Effector CD4-positive, alpha-beta T cell (primary cell): Measurements from ENCODE around the gene FHIT.
"Not testable (repeated sequence)": the region's sequence is repeated elsewhere in the genome, so short reads cannot be mapped to it uniquely, and the experiment has no call there.

Experiments used
- DNase-seq: peaks from one replicate; pipeline ENCODE4 v3.0.0-alpha.2; 2020

Gene FHIT

DNA sequence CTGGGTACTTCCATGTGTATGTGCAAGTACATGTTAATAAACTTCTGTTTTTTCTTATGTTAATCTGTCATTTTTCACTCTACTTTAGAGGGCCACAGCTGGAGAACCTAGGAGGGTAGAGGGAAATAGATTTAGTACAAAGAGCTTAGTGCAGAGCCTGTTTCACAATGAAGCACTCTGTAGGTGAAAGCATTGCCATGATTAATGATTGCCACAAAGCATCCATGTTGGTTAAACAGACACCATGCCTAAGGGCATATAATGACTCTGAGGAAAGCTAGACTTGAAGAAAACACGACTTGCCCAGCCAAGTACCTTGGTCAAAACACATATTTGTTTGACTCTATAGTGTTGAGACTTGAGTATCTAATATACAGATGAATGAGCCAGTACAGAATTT lies 338.4 kb downstream of the FHIT start:
- DNase-seq, result no peak

DNA sequence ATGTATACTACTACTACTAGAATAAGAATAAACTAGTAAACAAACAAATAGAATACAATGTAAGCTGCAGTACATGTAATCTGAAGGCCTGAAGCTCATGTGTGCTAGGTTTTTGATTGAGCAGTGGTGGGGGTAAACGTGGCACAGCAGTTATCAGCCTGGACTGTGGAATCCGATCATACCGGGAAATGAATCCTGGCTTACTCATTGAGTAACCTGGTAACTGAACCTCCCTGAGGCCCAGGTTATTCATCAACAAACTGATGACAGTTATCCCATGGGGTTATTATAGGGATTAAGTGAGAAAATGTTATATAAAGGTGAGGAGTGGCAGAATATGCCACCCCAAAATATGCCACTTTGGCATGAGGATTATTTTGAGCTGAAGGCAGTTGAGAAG lies 339.1 kb downstream of the FHIT start:
- no peak for DNase-seq

GRCh38 chr3:60909526-60909925 lies 341.7 kb downstream of the FHIT start:
- no peak for DNase-seq

DNA sequence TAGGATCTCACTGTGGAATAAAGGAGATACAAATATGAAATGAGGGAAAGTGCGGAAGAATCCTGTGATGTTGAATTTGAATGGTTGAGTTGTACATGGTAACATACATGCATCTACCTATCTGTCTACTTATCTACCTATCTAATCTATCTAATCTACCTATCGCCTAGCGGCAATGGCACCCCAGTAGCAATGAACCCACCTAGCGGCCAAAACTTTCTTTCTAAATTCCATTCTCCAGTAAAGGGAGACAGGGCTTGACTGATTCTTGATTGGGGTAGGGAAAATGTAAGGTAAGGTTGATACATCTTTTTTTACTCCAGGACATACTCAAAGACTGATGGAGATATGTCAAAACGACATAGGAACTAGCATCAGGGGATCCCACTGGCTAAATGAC lies 345.0 kb downstream of the FHIT start:
- DNase-seq, result no peak

DNA sequence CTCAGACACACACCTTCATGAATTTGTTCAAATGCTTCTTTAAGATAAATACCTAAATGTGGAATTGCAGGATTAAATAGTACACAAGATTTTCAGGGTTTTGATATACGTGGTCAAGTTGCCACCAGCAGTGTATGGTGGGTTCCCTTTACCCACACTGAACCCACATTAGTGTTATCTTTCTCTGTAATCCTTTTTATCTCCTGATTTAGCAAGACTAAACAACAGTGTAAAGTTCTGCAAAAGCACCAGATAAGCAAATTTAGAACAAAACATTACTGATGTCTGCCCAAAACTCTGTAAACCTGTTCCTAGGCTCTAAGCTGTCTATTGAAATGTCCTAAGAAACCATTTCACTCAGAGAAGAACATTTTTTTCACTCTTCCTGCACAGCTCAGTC lies 352.9 kb downstream of the FHIT start:
- no peak for DNase-seq

DNA sequence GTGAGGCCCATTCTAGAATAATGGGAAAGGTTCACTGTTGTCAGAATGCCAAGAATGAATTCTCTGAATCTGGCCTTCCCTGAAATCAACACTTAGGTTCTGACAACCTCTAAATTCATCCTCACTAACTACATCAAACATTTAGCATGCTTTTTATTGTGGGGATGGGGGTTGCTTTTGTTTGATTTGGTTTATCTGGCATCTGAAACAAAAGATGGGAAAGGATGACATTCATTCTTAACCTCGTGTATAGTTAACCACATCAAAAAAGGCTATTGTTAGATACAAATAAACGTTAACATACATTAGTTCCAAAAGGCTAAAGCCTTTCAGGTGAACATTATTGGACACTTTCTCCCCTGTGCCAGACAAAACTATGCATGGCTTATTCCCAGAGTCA lies 357.3 kb downstream of the FHIT start:
- DNase-seq, result no peak

DNA sequence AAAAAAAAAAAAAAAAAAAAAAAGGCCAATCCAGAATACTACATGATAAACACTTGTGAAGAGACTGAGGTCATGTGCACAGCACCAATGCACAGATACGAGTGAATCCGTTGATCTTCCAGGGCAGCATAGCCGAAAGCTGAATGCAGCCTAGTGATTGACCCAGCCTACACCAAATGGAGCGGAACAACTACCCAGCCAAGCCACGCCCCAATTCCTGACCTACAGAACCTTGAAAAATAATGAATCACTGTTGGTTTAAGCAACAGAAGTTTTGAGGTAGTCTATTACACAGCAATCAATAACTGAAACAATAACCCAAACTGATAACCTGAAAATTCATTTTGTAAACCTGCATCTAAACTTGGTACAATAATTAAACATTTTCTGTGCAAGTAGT lies 361.0 kb downstream of the FHIT start:
- no peak for DNase-seq

GRCh38 chr3:60888952-60889351 lies 362.3 kb downstream of the FHIT start:
- DNase-seq, result not testable (repeated sequence)

DNA sequence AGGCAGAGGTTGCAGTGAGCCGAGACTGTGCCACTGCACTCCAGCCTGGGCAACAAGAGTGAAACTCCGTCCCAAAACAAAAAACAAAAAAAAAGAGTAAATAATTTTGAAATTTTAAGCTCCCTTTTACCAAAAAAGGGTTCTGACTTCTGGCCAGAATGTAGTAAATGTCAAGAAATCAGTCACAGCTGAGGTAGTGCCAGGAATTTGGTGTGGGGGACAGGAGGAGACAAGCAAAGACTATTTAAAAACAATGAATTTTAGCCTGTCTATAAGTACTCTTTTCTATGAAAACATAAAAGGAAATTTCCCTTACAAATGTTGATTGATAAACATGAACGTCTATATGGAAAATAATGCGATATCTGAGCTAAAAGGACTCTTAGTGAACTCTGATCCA lies 363.7 kb downstream of the FHIT start:
- no peak for DNase-seq

DNA sequence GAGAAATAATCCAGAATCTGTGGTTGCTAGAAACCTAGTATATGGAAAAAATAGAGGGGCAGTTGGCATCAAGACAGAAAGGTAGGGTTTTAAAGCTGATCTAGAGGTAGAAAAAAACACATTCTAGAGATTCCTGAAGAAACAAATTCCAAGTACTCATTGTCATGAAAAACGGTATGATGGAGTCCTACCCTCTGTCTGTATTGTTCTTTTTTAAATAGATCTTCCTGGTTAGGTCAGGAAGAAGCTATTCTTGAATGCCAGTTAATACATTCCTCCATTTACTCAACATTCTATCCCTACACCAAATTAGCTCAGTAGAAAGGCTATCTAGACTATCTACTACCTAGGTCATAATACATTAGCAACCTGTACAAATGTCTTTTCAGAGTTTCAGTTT lies 364.7 kb downstream of the FHIT start:
- no peak for DNase-seq

- no peak for DNase-seq
Measured at GRCh38 chr3:60884005-60884404, 367.2 kb downstream of the FHIT start.

DNA sequence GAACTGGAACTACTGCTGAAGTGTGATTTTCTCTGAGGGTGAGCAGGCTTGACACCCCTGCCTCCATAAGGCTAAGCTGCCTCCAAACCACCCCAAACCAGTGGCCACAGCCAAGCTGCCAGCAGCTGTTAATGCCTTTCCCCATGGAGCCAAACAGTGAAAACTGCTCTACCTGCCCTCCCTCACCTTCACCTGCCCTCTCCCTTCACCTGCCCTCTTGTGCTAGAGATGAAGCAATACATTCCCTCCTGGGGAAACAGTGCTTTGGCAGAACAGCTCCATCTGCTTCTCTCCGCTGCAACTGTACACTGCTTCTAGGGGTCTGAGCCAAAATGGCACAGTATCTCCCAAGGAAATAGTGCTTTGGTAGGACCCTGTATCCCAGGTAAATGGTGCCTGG lies 374.1 kb downstream of the FHIT start:
- DNase-seq, result no peak

- DNase-seq, result no peak
Measured at GRCh38 chr3:60870396-60870795, 380.9 kb downstream of the FHIT start.

GRCh38 chr3:60867200-60867599 lies 384.1 kb downstream of the FHIT start:
- DNase-seq, result no peak

DNA sequence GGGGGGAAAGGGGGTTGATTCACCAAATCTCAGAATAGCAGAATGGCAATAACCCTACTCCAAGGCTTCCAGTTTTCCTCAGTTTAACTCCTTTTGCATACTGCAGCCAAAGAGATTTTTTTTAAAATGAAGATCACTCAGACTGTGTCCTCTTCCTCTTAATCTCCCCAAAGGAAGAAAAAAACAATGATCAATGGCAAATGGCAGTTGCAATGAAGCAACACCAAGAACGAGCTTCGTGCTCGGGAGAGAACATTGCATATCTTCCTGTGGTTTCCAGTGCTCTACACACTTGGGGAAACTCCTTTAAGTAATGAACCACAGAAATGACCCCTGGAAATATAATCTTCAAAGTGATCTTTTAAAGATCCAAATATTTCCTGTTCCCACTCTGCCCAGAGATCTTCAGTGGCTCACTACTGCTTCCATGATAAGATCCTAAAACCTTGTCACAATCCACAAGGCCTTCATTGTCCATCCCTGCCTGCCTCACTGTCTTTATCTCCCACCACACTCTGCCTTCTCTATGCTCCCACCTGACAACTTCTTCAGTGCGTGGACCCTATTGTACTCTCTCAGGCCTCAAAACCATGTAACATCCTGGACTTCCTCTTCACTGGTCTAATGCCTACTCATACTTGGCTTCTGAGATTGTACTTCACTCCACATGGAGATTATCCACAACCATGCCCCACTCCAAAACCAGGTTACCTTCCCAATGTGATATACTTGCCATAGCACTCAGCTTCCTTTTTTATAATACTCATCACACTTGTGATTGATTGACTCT lies 394.8 kb downstream of the FHIT start:
- no peak for DNase-seq

DNA sequence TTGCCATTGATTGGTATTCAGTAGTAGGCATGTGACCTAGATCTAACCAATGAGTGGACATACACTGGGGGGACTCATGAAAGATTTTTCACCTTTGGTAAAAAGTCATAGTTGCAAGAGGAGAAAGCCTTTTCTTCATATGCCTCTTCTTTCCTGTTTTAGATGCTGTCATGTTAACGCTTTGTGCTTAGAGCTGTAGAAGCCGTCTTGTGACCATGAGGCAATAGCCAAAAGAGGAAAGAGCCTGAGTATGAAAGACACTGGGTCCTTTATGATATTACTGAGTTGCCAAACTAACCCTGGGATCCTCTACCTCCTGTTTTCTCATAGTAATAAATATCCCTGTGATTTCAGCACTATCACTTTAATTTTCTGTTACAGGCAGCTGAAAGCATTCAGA lies 396.0 kb downstream of the FHIT start:
- no peak for DNase-seq

DNA sequence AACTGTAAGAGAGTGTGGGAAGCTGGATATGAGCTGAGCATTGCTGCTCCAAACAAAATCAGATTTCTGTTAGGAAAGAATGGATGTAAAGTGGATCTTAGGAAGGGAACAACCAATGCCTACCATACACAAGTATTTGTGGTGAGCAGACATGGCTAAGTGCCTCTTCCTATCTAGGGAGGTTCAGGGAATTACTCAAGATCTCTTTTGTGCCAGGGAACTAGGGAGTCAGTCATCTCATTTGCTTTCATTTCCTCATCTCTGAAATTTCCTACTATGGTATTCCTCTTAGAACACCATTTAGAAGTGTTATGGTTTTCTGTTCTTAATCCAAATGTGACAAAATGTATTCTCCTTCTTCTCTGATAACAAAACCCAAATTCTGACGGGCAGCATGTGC lies 396.5 kb downstream of the FHIT start:
- no peak for DNase-seq

DNA sequence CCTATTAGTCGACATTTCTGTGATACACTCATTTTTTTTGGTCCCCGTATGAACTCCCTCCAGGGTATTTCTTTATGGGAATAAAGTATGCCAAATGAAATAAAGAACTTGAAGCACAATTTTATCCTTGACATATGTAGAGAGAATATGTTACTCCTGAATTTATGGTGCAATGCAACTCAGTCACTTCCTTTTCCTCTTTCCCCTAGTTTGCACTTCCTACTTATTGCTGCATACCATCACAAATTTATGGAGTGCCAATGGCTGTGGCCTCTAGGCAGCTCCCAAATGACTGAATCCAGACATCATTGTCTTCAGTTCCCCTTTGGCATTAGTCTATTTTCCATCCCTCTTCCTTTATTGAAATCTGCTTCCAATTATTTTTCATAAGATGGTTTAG lies 403.5 kb downstream of the FHIT start:
- DNase-seq, result no peak

GRCh38 chr3:60844256-60844655 lies 407.0 kb downstream of the FHIT start:
- no peak for DNase-seq

DNA sequence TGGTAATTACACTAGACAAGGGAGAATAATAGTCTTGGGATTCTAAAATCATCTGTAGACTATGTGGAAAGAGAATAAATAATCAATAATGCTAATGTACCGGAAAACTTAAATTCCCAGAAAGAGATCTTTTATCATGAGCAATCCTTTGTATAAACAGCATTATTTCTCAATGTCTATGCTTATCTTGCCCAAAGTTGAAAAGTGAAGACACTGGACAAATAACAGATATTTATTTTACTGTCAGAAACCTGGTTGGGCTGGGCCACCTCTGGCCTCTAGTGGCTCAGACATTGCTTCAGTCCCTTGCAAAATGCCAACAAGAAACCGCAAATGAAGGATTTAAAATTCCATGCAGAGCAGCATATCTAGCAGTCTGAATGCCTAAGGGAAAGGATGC lies 409.9 kb downstream of the FHIT start:
- no peak for DNase-seq

- DNase-seq, result no peak
Measured at GRCh38 chr3:60839246-60839645, 412.0 kb downstream of the FHIT start.

DNA sequence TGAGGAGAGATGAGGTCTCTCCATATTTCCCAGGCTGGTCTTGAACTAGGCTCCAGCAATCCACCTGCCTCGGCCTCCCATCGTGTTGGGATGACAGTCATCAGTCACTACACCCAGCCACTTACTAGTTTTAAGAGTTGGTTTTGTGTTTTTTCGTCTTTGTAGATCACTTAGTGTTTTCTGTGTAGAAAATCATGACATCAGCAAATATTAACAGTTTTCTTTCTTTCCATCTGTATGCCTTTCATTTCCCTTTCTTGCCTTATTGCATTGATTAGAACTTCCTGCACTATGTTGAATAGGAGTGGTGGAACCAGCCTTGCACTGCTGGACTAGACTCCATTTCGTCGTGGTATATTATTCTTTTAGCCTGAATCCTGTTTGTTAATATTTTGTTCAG lies 415.5 kb downstream of the FHIT start:
- no peak for DNase-seq

DNA sequence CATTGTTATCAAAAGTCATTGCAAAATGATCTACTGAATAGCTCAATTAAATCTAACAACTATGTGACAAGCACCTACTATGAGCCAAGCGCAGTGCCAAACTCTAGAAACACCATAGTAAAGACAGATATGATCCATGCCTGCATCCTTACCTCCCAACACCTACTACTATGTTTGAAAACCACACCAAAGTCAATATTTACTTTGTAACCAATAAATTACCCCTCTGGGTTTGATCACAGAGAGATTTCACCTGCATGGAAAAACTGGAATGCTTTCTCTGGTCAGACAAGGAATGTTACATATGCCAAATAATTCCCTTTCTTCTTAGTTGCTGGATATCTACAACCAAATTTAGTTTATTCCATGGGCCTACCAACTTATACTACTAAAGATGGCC lies 422.2 kb downstream of the FHIT start:
- no peak for DNase-seq

- no peak for DNase-seq
Measured at GRCh38 chr3:60827666-60828065, 423.6 kb downstream of the FHIT start.

DNA sequence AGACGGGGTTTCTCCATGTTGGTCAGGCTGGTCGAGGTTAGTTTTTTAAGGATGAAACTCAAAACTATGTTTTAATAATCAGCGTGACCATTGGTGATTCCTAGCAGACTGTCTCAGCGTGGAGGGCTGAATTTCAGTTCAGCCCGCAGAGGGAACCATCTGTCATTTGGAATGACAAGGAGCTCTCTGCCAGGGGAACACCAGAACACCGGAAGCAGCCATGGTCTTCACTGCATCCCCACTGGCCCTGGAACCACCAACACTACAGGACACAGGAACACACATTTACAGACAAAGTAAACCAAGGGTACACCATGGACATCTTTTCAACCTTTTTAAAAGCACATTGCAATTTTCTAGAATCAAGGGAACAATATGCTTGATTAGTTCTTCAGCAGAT lies 424.7 kb downstream of the FHIT start:
- DNase-seq, result no peak
